Measurements from ENCODE around the gene POLR3B.

- TF ChIP-seq POLR2A (IDR thresholded peaks at IDR 0.05; ENCODE audit: low read length): no peak
- no peak for TF ChIP-seq GATA1 (IDR thresholded peaks at IDR 0.05; ENCODE audit: low read depth, low read length)
Measured at GRCh38 chr12:106481246-106481645, 123.7 kb downstream of the POLR3B start.
